K562 (cell line): ENCODE results near the gene PODNL1.

Experiments
- ASH1L ChIP-seq: fragments of 450-650 bp; IDR thresholded peaks from 2 replicates; pipeline ENCODE4 v1.6.1; 2018; ENCODE audit warnings: borderline replicate concordance, mild to moderate bottlenecking, low read depth; ENCODE audit not compliant: partially characterized antibody
- BRCA1 ChIP-seq, 2 experiments: fragments of 450-650 bp in 1 of 2; sonication (generic) in 1 of 2; formaldehyde crosslinking in 1 of 2; IDR thresholded peaks; 2 replicates each; pipeline versions ENCODE4 v1.5.0 to v1.6.1; 2017 to 2020; ENCODE audit warnings: mild to moderate bottlenecking in 1 of 2, missing genetic modification reagents in 1 of 2
- CTCF ChIP-seq, 3 experiments: IDR thresholded peaks in 2 of 3; conservative IDR thresholded peaks in 1 of 3; 2 replicates each; pipeline ENCODE4 v1.5.1; 2011 to 2012; ENCODE audit warnings: low read length in 3 of 3, mild to moderate bottlenecking in 3 of 3, control low read depth in 2 of 3, improper control_type of control experiment in 1 of 3, inconsistent platforms in 1 of 3, low read depth in 1 of 3, mixed read lengths in 1 of 3, moderate library complexity in 1 of 3; ENCODE audit not compliant: insufficient read depth in 2 of 3
- EGR1 ChIP-seq: fragments of 450-650 bp; conservative IDR thresholded peaks from 2 replicates; pipeline ENCODE4 v1.6.1; 2017; ENCODE audit warnings: mild to moderate bottlenecking
- FOXJ3 ChIP-seq: sonication (generic); formaldehyde crosslinking; IDR thresholded peaks from 2 replicates; pipeline ENCODE4 v1.4.0; 2020; ENCODE audit warnings: mild to moderate bottlenecking, missing genetic modification reagents
- HDAC6 ChIP-seq: IDR thresholded peaks from 2 replicates; pipeline ENCODE4 v1.6.1; 2012; ENCODE audit warnings: low read depth, mild to moderate bottlenecking, control low read depth, inconsistent platforms, low read length, moderate library complexity
- ILF3 ChIP-seq: fragments of 450-650 bp; IDR thresholded peaks from 2 replicates; pipeline ENCODE4 v1.6.1; 2018; ENCODE audit warnings: antibody characterized with exemption, mild to moderate bottlenecking, moderate library complexity, borderline replicate concordance
- MYNN ChIP-seq, 2 experiments: sonication (generic); formaldehyde crosslinking in 1 of 2; IDR thresholded peaks; 2 replicates each; pipeline versions ENCODE4 v1.5.0 to v1.6.1; 2016 to 2020; ENCODE audit warnings: antibody characterized with exemption in 1 of 2, missing genetic modification reagents in 1 of 2
- NKRF ChIP-seq: fragments of 450-650 bp; IDR thresholded peaks from 2 replicates; pipeline ENCODE4 v1.6.1; 2016; ENCODE audit warnings: borderline replicate concordance
- NRF1 ChIP-seq, 2 experiments: fragments of 450-650 bp; IDR thresholded peaks in 1 of 2; conservative IDR thresholded peaks in 1 of 2; 2 replicates each; pipeline ENCODE4 v1.6.1; 2014; ENCODE audit warnings: mild to moderate bottlenecking in 2 of 2
- PREB ChIP-seq: sonication (generic); formaldehyde crosslinking; IDR thresholded peaks from 2 replicates; pipeline ENCODE4 v1.8.1; 2023; ENCODE audit warnings: mild to moderate bottlenecking, missing genetic modification reagents
- SIN3A ChIP-seq, 2 experiments: fragments of 150-350 bp in 1 of 2; IDR thresholded peaks; 2 replicates each; pipeline ENCODE4 v1.6.1; 2011 to 2016; ENCODE audit warnings: borderline replicate concordance in 2 of 2, low read depth in 2 of 2, low read length in 2 of 2, mild to moderate bottlenecking in 2 of 2, moderate library complexity in 2 of 2; ENCODE audit not compliant: control insufficient read depth in 1 of 2
- ZC3H4 ChIP-seq: sonication (generic); formaldehyde crosslinking; IDR thresholded peaks from 2 replicates; pipeline ENCODE4 v1.9.0; 2021; ENCODE audit warnings: missing genetic modification reagents, borderline replicate concordance
- ZNF655 ChIP-seq: fragments of 250-450 bp; sonication (Bioruptor Pico); IDR thresholded peaks from 2 replicates; pipeline ENCODE4 v1.5.0; 2021

GRCh38 chr19:13981021-13981420 lies 42.8 kb upstream of the PODNL1 start:
- TF ChIP-seq SIN3A (IDR thresholded peaks at IDR 0.05; ENCODE audit: borderline replicate concordance in 2 of 2, control insufficient read depth in 1 of 2, low read depth in 2 of 2, low read length in 2 of 2): no peak
- TF ChIP-seq HDAC6: no peak
- no peak for TF ChIP-seq ILF3
- TF ChIP-seq ZC3H4: no peak
- no peak for TF ChIP-seq ASH1L
- TF ChIP-seq NKRF: no peak
- TF ChIP-seq BRCA1 (IDR thresholded peaks at IDR 0.05): no peak
- TF ChIP-seq BRCA1 (CRISPR knock-in tag; IDR thresholded peaks at IDR 0.05): no peak
- TF ChIP-seq EGR1: no peak
- TF ChIP-seq FOXJ3: no peak
- TF ChIP-seq PREB (CRISPR knock-in tag): no peak
- TF ChIP-seq MYNN (IDR thresholded peaks at IDR 0.05): no peak
- no peak for TF ChIP-seq MYNN (CRISPR knock-in tag; IDR thresholded peaks at IDR 0.05)
- TF ChIP-seq ZNF655: no peak
- TF ChIP-seq NRF1 (conservative IDR thresholded peaks at IDR 0.05 in 1 of 2, IDR thresholded peaks at IDR 0.05 in 1 of 2): no peak
- no peak for TF ChIP-seq CTCF (IDR thresholded peaks at IDR 0.05 in 2 of 3, conservative IDR thresholded peaks at IDR 0.05 in 1 of 3; ENCODE audit: insufficient read depth in 2 of 3, low read depth in 1 of 3, low read length in 3 of 3)
